Heart right ventricle (tissue), 16 donors: ENCODE data around the gene SAP30BP. TPM values are rescaled to one million over a fixed set of nuclear protein-coding genes. Genes with fewer than 3 reads are reported as not detected.
A peak's percentile ranks its signal among the peaks of the same experiment; 100 is the strongest.

ENCODE experiments used
- ATAC-seq, 8 donors: fragments of 200-7000 bp; cut with Tn5 transposase; one replicate each; pipeline ENCODE4 v1.9.1; 2020; ENCODE audit warnings: mild to moderate bottlenecking in 8 of 8, moderate library complexity in 8 of 8, moderate number of reproducible peaks in 1 of 8
- DNase-seq, 2 donors: peaks; one replicate each; pipeline ENCODE4 v3.0.0-alpha.2; 2020
- H3K27ac ChIP-seq, 10 donors: fragments of 200-600 bp; sonication (generic) in 2 of 10; one replicate each; pipeline versions ENCODE4 v1.5.0 to v1.8.0; 2020 to 2022; ENCODE audit warnings: mild to moderate bottlenecking in 3 of 10
- H3K27me3 ChIP-seq, 7 donors: fragments of 200-600 bp; one replicate each; pipeline ENCODE4 v1.8.0; 2021 to 2022; ENCODE audit warnings: mild to moderate bottlenecking in 2 of 7
- H3K36me3 ChIP-seq, 9 donors: fragments of 200-600 bp; sonication (generic) in 1 of 9; one replicate each; pipeline versions ENCODE4 v1.5.0 to v1.8.0; 2020 to 2022; ENCODE audit warnings: mild to moderate bottlenecking in 2 of 9
- H3K4me1 ChIP-seq, 9 donors: fragments of 200-600 bp; sonication (generic) in 1 of 9; one replicate each; pipeline versions ENCODE4 v1.5.0 to v1.8.0; 2020 to 2022; ENCODE audit warnings: mild to moderate bottlenecking in 4 of 9
- H3K4me3 ChIP-seq, 10 donors: fragments of 200-600 bp; sonication (generic) in 2 of 10; one replicate each; pipeline versions ENCODE4 v1.5.0 to v1.8.0; 2020 to 2022; ENCODE audit warnings: mild to moderate bottlenecking in 7 of 10, moderate library complexity in 2 of 10
- H3K9me3 ChIP-seq, 11 donors: fragments of 200-600 bp in 10 of 11; sonication (generic) in 2 of 11; one replicate each; pipeline versions ENCODE4 v1.5.0 to v1.8.0; 2013 to 2022; ENCODE audit warnings: mild to moderate bottlenecking in 2 of 11, control low read depth in 1 of 11, moderate library complexity in 1 of 11
- CTCF ChIP-seq, 9 donors: fragments of 200-600 bp; sonication (generic) in 2 of 9; IDR thresholded peaks; one replicate each; pipeline versions ENCODE4 v1.5.0 to v1.8.0; 2021 to 2022; ENCODE audit warnings: antibody characterized with exemption in 9 of 9, mild to moderate bottlenecking in 5 of 9, moderate library complexity in 1 of 9
- WGBS, 2 donors: extraction: QIAGEN DNeasy Blood & Tissue Kit; methylation state at CpG; one replicate each; pipeline ENCODE4 v1.1.7; 2013; ENCODE audit warnings: inconsistent platforms in 1 of 2; 5-methylcytosine and 5-hydroxymethylcytosine counted together
- intact Hi-C, 10 donors: fragments of 100-400 bp; cut with DNase I; formaldehyde crosslinking; loops; one replicate each; pipeline versions ENCODE4 v1.11.1 to v1.14.2; 2022
- polyA plus RNA-seq, 2 donors: library from polyadenylated mRNA; stranded (reverse); fragments of 200-250 nt; gene quantifications; one replicate each; pipeline ENCODE4 v1.2.3, GENCODE V29; 2013
- total RNA-seq, 10 donors: library from RNA; stranded (reverse); fragmentation: NEBNext Ultra II Directional in 3 of 10; extraction: Animal tissue kit (Norgen Biotek cat#: 25700) in 3 of 10; gene quantifications; one replicate each; pipeline versions ENCODE4 v1.2.1 to v1.2.4, GENCODE V29; 2021 to 2023
- donor health status: Arrhythmogenic right ventricular cardiomyopathy.
- donor health status: ischemic (EF 13 %, LVEDD 7.1; RV severe dilation, severe dysfunction).
- donor health status: healthy with polysubstance abuse.
- donor health status: DM: no; HTN: yes; CAD: no.
- donor health status: DM: no; HTN: no; CAD: no.
- donor health status: ischemic (EF 25% LVEDD 6.9; RV normal size, moderate dysfunction).
- donor health status: ischemic (EF 25% LVEDD 5.7; RV mildly dilated, moderate dysfunction).
- donor health status: healthy.
- donor health status: DM: yes; HTN: yes; CAD: no.
- donor health status: Ischemic cardiomyopathy.
- donor health status: ischemic (EF 35%, LVEDD 5.7; RV mildly dilated, moderate dysfunction).
- donor health status: nonischemic (EF 11% LVEDD 7.7; RV severe dilation, severe dysfunction).
- donor health status: DM: yes; HTN: yes; CAD: no.
- donor health status: PGD.
- donor health status: ischemic (EF 29% LVEDD 5.4; RV normal size, mild dysfunction).
- donor health status: nonischemic (EF 23%, LVEDD 6.1; RV moderate dilation, normal function).

The SAP30BP gene
- total and polyA plus RNA-seq, 12 donors = 41.7 to 115 (median 56.0) TPM

- ATAC-seq (peak in 5 of 8 donors; percentile 3 to 18 (median 4)), DNase-seq (peak; percentile 36 to 56)
- no peak for TF ChIP-seq CTCF (IDR thresholded peaks at IDR 0.05)
- Histone ChIP-seq H3K4me1 (peaks cover 6 to 87% (median 55%) of the 10 kb centered on the region in 9 donors), H3K9me3 (no peaks in the 10 kb centered on the region), H3K4me3 (no peak overlapping the region), H3K27ac (peak overlapping the region in 8 of 10 donors; percentile 26 to 73 (median 62)), H3K36me3 (peaks cover 0 to 30% (median 0%) of the 10 kb centered on the region in 9 donors), H3K27me3 (no peaks in the 10 kb centered on the region)
- intact Hi-C loops = loop anchor here in 1 of 10 donors (10.0 kb wide), 1 partner anchor 56 kb away; no protein-coding TSS in a partner anchor
- 38 to 70% methylated on average over 13 of the region's 13 CpGs for WGBS, 2 donors
Measured at GRCh38 chr17:75638893-75639292, 28.2 kb upstream of the SAP30BP start.

- TF ChIP-seq CTCF (IDR thresholded peaks at IDR 0.05) = no peak
- Histone ChIP-seq H3K4me1 (peaks cover 2 to 83% (median 51%) of the 10 kb centered on the region in 9 donors), H3K9me3 (no peaks in the 10 kb centered on the region), H3K27me3 (no peaks in the 10 kb centered on the region), H3K4me3 (no peak overlapping the region), H3K27ac (peak overlapping the region in 8 of 10 donors; percentile 26 to 73 (median 62)), H3K36me3 (peaks cover 0 to 33% (median 0%) of the 10 kb centered on the region in 9 donors)
- DNase-seq (no peak), ATAC-seq (no peak)
- WGBS, 2 donors = 96 to 98% methylated on average over 3 of the region's 3 CpGs
- intact Hi-C loops = loop anchor here in 1 of 10 donors (10.0 kb wide), 1 partner anchor 55 kb away; no protein-coding TSS in a partner anchor
Measured at GRCh38 chr17:75639327-75639726, 27.8 kb upstream of the SAP30BP start.

GRCh38 chr17:75639771-75640555, 27.2 kb upstream of the SAP30BP start:
- no peak for TF ChIP-seq CTCF (IDR thresholded peaks at IDR 0.05)
- WGBS, 2 donors = 92 to 93% methylated on average over 30 of the region's 30 CpGs
- Histone ChIP-seq H3K27me3 (no peaks in the 10 kb centered on the region), H3K36me3 (peaks cover 0 to 36% (median 0%) of the 10 kb centered on the region in 9 donors), H3K4me1 (peaks cover 0 to 76% (median 46%) of the 10 kb centered on the region in 9 donors), H3K27ac (peak overlapping the region in 3 of 10 donors; percentile 60 to 73 (median 67)), H3K9me3 (no peaks in the 10 kb centered on the region), H3K4me3 (no peak overlapping the region)
- ATAC-seq (no peak), DNase-seq (no peak)
- intact Hi-C loops = loop anchor here in 1 of 10 donors (10.0 kb wide), 1 partner anchor 55 kb away; no protein-coding TSS in a partner anchor

- peaks cover 0 to 43% (median 0%) of the 10 kb centered on the region in 9 donors for H3K36me3 ChIP-seq
- no peaks in the 10 kb centered on the region for H3K27me3 ChIP-seq
- TF ChIP-seq CTCF (IDR thresholded peaks at IDR 0.05) = no peak
- WGBS, 2 donors = 93 to 96% methylated on average over 13 of the region's 13 CpGs
- H3K4me1 ChIP-seq = peaks cover 0 to 70% (median 46%) of the 10 kb centered on the region in 9 donors
- ATAC-seq = no peak
- H3K27ac ChIP-seq = peak overlapping the region in 6 of 10 donors; percentile 10 to 78 (median 66)
- no peaks in the 10 kb centered on the region for H3K9me3 ChIP-seq
- H3K4me3 ChIP-seq = no peak overlapping the region
- intact Hi-C loops = no loop called here
- DNase-seq = no peak
Measured at GRCh38 chr17:75640556-75641119, 26.5 kb upstream of the SAP30BP start.
